DMS 273 treated with DMSO at 0.1 percent for 48 hours (cell line): Measurements from ENCODE around the gene RANGAP1.

ENCODE experiments used
- DNase-seq: peaks from one replicate; lab custom pipeline; 2025; lab: John Stamatoyannopoulos, UW

Gene RANGAP1

GRCh38 chr22:41197038-41197972, 88.7 kb downstream of the RANGAP1 start:
- peak; percentile 52 for DNase-seq
